ENCODE measurements around the gene TATDN2.
"Not testable (repeated sequence)": the region's sequence is repeated elsewhere in the genome, so short reads cannot be mapped to it uniquely, and the experiment has no call there.

TATDN2 gene

GRCh38 chr3:10268930-10269329 is 20.7 kb downstream of the TATDN2 start:
- Histone ChIP-seq H3K56ac (ENCODE audit: low read length) (no peak overlapping the region), H3K79me1 (ENCODE audit: low read length) (peaks cover 15% of the 10 kb centered on the region), H3K4me3 (ENCODE audit: low read length) (no peak overlapping the region), H2AK5ac (ENCODE audit: low read length) (no peak overlapping the region), H3K36me3 (ENCODE audit: control insufficient read depth, insufficient read depth, low read length) (peaks cover 3% of the 10 kb centered on the region), H3K79me2 (ENCODE audit: control insufficient read depth, insufficient read depth, low read length) (peaks cover 11% of the 10 kb centered on the region), H4K8ac (ENCODE audit: low read depth, low read length) (no peak overlapping the region), H2BK120ac (ENCODE audit: low read depth, low read length) (no peak overlapping the region), H3K4ac (ENCODE audit: low read depth, low read length) (no peak overlapping the region), H3K18ac (ENCODE audit: low read length) (no peak overlapping the region), H3K9ac (ENCODE audit: low read length) (no peak overlapping the region), H4K5ac (ENCODE audit: low read length) (no peak overlapping the region), H3K27ac (ENCODE audit: low read depth, low read length) (no peak overlapping the region), H3K4me2 (ENCODE audit: low read length) (no peak overlapping the region), H2BK15ac (replicated peaks; ENCODE audit: low read depth) (no peak overlapping the region), H3K27me3 (ENCODE audit: insufficient read depth, low read length, poor library complexity) (no peaks in the 10 kb centered on the region), H3K23ac (ENCODE audit: low read length) (no peak overlapping the region), H2BK5ac (ENCODE audit: low read length) (no peak overlapping the region), H3K4me1 (ENCODE audit: control insufficient read depth, low read depth, low read length) (no peaks in the 10 kb centered on the region)
- DNase-seq, result no peak
- WGBS (ENCODE audit: extremely low coverage, insufficient coverage, low lambda C conversion rate), result no CpG with 5 or more reads among the region's 5 CpGs

DNA sequence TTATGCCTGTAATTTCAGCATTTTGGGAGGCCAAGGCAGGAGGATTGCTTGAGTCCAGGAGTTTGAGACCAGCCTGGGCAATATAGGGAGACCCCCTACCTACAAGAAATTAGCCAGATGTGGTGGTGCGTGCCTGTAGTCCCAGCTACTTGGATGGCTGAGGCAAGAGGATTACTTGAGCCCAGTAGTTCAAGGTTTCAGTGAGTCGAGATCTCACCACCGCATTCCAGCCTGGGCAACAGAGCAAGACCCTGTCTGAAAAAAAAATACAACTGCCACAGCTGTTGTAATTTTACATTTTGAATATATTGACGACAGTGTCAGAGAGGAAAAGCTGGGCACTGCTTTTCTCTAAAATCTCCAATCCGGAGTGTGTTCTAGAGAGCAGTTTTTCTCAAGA is 21.2 kb downstream of the TATDN2 start:
- Histone ChIP-seq H3K27ac (ENCODE audit: low read depth, low read length) (no peak overlapping the region), H2BK120ac (ENCODE audit: low read depth, low read length) (no peak overlapping the region), H2BK5ac (ENCODE audit: low read length) (no peak overlapping the region), H3K18ac (ENCODE audit: low read length) (no peak overlapping the region), H3K9ac (ENCODE audit: low read length) (no peak overlapping the region), H2AK5ac (ENCODE audit: low read length) (no peak overlapping the region), H3K79me2 (ENCODE audit: control insufficient read depth, insufficient read depth, low read length) (peaks cover 11% of the 10 kb centered on the region), H4K8ac (ENCODE audit: low read depth, low read length) (no peak overlapping the region), H3K79me1 (ENCODE audit: low read length) (peaks cover 15% of the 10 kb centered on the region), H3K56ac (ENCODE audit: low read length) (no peak overlapping the region), H3K36me3 (ENCODE audit: control insufficient read depth, insufficient read depth, low read length) (peaks cover 3% of the 10 kb centered on the region), H3K23ac (ENCODE audit: low read length) (no peak overlapping the region), H3K4me1 (ENCODE audit: control insufficient read depth, low read depth, low read length) (no peaks in the 10 kb centered on the region), H3K4me3 (ENCODE audit: low read length) (no peak overlapping the region), H4K5ac (ENCODE audit: low read length) (no peak overlapping the region), H3K27me3 (ENCODE audit: insufficient read depth, low read length, poor library complexity) (no peaks in the 10 kb centered on the region), H2BK15ac (replicated peaks; ENCODE audit: low read depth) (no peak overlapping the region), H3K4ac (ENCODE audit: low read depth, low read length) (no peak overlapping the region), H3K4me2 (ENCODE audit: low read length) (no peak overlapping the region)
- no peak for DNase-seq
- WGBS (ENCODE audit: extremely low coverage, insufficient coverage, low lambda C conversion rate), result no CpG with 5 or more reads among the region's 5 CpGs

DNA sequence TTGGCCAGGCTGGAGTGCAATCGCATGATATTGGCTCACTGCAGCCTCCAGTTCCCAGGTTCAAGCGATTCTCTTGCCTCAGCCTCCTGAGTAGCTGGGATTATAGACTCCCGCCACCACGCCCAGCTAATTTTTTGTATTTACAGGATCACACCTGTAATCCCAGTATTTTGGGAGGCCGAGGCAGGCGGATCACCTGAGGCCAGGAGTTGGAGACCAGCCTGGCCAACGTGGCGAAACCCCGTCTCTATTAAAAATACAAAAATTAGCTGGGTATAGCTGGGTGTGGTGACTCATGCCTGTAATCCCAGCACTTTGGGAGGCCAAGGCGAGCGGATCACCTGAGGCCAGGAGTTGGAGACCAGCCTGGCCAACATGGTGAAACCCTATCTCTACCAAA is 24.2 kb downstream of the TATDN2 start:
- not testable (repeated sequence) for H3K4me3 ChIP-seq (ENCODE audit: low read length); H3K27me3 ChIP-seq (ENCODE audit: insufficient read depth, low read length, poor library complexity); DNase-seq; H2BK5ac ChIP-seq (ENCODE audit: low read length); H2BK120ac ChIP-seq (ENCODE audit: low read depth, low read length); H3K23ac ChIP-seq (ENCODE audit: low read length); H3K79me2 ChIP-seq (ENCODE audit: control insufficient read depth, insufficient read depth, low read length); H3K56ac ChIP-seq (ENCODE audit: low read length); H2BK15ac ChIP-seq (replicated peaks; ENCODE audit: low read depth); H3K4me1 ChIP-seq (ENCODE audit: control insufficient read depth, low read depth, low read length); H3K79me1 ChIP-seq (ENCODE audit: low read length); H3K18ac ChIP-seq (ENCODE audit: low read length); H3K9ac ChIP-seq (ENCODE audit: low read length); H4K5ac ChIP-seq (ENCODE audit: low read length); H4K8ac ChIP-seq (ENCODE audit: low read depth, low read length); H2AK5ac ChIP-seq (ENCODE audit: low read length); H3K27ac ChIP-seq (ENCODE audit: low read depth, low read length); H3K4me2 ChIP-seq (ENCODE audit: low read length); H3K4ac ChIP-seq (ENCODE audit: low read depth, low read length); H3K36me3 ChIP-seq (ENCODE audit: control insufficient read depth, insufficient read depth, low read length)
- WGBS (ENCODE audit: extremely low coverage, insufficient coverage, low lambda C conversion rate), result no CpG with 5 or more reads among the region's 11 CpGs

DNA sequence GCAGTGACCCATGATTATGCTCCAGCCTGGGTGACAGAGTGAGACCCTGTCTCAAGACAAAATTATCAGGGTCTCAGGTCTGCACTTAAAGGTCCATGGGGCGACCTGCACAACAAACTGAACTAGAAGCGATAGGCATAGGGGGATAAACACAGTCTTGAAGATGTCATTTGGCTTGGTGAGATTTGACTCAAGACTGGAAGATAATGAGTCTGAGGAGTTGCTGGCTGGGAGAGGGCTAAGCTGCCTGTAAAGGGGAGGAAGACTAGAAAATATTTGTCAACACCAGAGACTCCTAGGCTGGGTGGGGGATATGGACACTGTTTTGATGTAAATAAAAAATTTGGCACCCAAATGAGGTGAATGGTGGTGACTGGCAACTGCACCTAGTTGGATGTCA is 24.7 kb downstream of the TATDN2 start:
- peaks cover 7% of the 10 kb centered on the region for H3K79me2 ChIP-seq (ENCODE audit: control insufficient read depth, insufficient read depth, low read length)
- H3K36me3 ChIP-seq (ENCODE audit: control insufficient read depth, insufficient read depth, low read length), result peaks cover 3% of the 10 kb centered on the region
- no peak overlapping the region for H3K4me2 ChIP-seq (ENCODE audit: low read length)
- H3K79me1 ChIP-seq (ENCODE audit: low read length), result peaks cover 10% of the 10 kb centered on the region
- no peak overlapping the region for H2BK120ac ChIP-seq (ENCODE audit: low read depth, low read length)
- H3K4ac ChIP-seq (ENCODE audit: low read depth, low read length), result no peak overlapping the region
- H2BK15ac ChIP-seq (replicated peaks; ENCODE audit: low read depth), result no peak overlapping the region
- WGBS (ENCODE audit: extremely low coverage, insufficient coverage, low lambda C conversion rate), result no CpG with 5 or more reads among the region's 2 CpGs
- H3K18ac ChIP-seq (ENCODE audit: low read length), result no peak overlapping the region
- H3K56ac ChIP-seq (ENCODE audit: low read length), result no peak overlapping the region
- H2AK5ac ChIP-seq (ENCODE audit: low read length), result no peak overlapping the region
- no peak overlapping the region for H3K23ac ChIP-seq (ENCODE audit: low read length)
- no peak overlapping the region for H4K8ac ChIP-seq (ENCODE audit: low read depth, low read length)
- H3K27me3 ChIP-seq (ENCODE audit: insufficient read depth, low read length, poor library complexity), result no peaks in the 10 kb centered on the region
- no peak overlapping the region for H4K5ac ChIP-seq (ENCODE audit: low read length)
- no peak overlapping the region for H2BK5ac ChIP-seq (ENCODE audit: low read length)
- DNase-seq, result no peak
- no peaks in the 10 kb centered on the region for H3K4me1 ChIP-seq (ENCODE audit: control insufficient read depth, low read depth, low read length)
- no peak overlapping the region for H3K27ac ChIP-seq (ENCODE audit: low read depth, low read length)
- H3K4me3 ChIP-seq (ENCODE audit: low read length), result no peak overlapping the region
- H3K9ac ChIP-seq (ENCODE audit: low read length), result no peak overlapping the region

DNA sequence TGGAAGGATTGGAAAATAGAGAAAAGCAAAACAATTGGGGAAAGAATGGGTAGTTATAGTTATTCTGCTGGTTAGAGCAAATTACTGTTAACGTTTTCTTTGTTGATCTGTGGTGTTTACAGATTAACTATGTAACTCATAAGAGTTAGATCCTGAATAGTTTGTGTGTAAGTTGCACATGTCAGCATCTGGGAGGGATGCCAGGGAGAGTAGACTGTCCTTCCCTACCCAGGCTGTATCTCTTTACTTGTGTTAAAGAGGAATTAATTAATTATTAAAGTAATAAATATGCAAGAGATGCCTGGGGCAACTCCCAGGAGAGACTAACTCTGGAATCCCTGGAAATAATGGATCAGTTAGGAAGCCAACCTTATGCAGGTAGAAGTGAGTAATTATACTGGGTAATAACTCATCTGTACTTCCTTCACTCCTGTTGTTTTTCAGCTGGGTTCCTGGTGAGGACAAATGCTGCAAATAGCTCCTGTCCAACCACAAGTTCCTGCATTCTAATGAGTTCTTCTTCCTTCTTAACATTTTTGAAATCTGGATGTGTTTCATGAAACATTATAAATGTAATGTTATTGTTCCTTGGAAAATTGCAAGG is 25.5 kb downstream of the TATDN2 start:
- no peak for DNase-seq
- no peak overlapping the region for H3K4me2 ChIP-seq (ENCODE audit: low read length)
- H3K36me3 ChIP-seq (ENCODE audit: control insufficient read depth, insufficient read depth, low read length), result peaks cover 3% of the 10 kb centered on the region
- H2BK15ac ChIP-seq (replicated peaks; ENCODE audit: low read depth), result no peak overlapping the region
- H3K79me2 ChIP-seq (ENCODE audit: control insufficient read depth, insufficient read depth, low read length), result peaks cover 7% of the 10 kb centered on the region
- no peaks in the 10 kb centered on the region for H3K27me3 ChIP-seq (ENCODE audit: insufficient read depth, low read length, poor library complexity)
- H3K4ac ChIP-seq (ENCODE audit: low read depth, low read length), result no peak overlapping the region
- no peak overlapping the region for H3K9ac ChIP-seq (ENCODE audit: low read length)
- H3K4me1 ChIP-seq (ENCODE audit: control insufficient read depth, low read depth, low read length), result no peaks in the 10 kb centered on the region
- WGBS (ENCODE audit: extremely low coverage, insufficient coverage, low lambda C conversion rate), result no CpG with 5 or more reads among the region's 1 CpG
- H2AK5ac ChIP-seq (ENCODE audit: low read length), result no peak overlapping the region
- no peak overlapping the region for H2BK120ac ChIP-seq (ENCODE audit: low read depth, low read length)
- H3K23ac ChIP-seq (ENCODE audit: low read length), result no peak overlapping the region
- no peak overlapping the region for H3K27ac ChIP-seq (ENCODE audit: low read depth, low read length)
- H3K4me3 ChIP-seq (ENCODE audit: low read length), result no peak overlapping the region
- H3K18ac ChIP-seq (ENCODE audit: low read length), result no peak overlapping the region
- peaks cover 7% of the 10 kb centered on the region for H3K79me1 ChIP-seq (ENCODE audit: low read length)
- no peak overlapping the region for H4K5ac ChIP-seq (ENCODE audit: low read length)
- no peak overlapping the region for H3K56ac ChIP-seq (ENCODE audit: low read length)
- no peak overlapping the region for H2BK5ac ChIP-seq (ENCODE audit: low read length)
- no peak overlapping the region for H4K8ac ChIP-seq (ENCODE audit: low read depth, low read length)

DNA sequence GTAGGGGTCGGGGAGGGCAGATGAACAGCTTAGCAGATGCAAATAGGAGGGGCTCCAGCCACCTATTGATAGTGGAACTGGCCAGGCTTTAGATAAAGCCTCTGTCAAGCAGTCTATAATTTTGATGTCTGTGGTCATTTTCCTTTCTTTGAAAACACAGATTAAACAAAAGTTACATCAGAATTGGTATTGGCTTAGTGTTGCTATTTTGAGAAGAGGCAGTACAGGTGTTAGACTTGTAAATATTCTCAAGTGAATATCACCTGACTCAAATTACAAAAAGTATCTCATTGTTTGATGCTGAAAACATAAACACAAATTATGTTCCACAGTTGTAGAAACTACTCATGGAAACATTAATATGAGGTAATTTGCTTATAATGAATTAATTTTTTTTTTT is 26.3 kb downstream of the TATDN2 start:
- Histone ChIP-seq H3K23ac (ENCODE audit: low read length) (no peak overlapping the region), H2BK5ac (ENCODE audit: low read length) (no peak overlapping the region), H3K27me3 (ENCODE audit: insufficient read depth, low read length, poor library complexity) (no peaks in the 10 kb centered on the region), H3K4me3 (ENCODE audit: low read length) (no peak overlapping the region), H2AK5ac (ENCODE audit: low read length) (no peak overlapping the region), H3K4me1 (ENCODE audit: control insufficient read depth, low read depth, low read length) (no peaks in the 10 kb centered on the region), H3K56ac (ENCODE audit: low read length) (no peak overlapping the region), H3K79me1 (ENCODE audit: low read length) (peaks cover 4% of the 10 kb centered on the region), H4K5ac (ENCODE audit: low read length) (no peak overlapping the region), H3K18ac (ENCODE audit: low read length) (no peak overlapping the region), H3K27ac (ENCODE audit: low read depth, low read length) (no peak overlapping the region), H3K79me2 (ENCODE audit: control insufficient read depth, insufficient read depth, low read length) (peaks cover 4% of the 10 kb centered on the region), H4K8ac (ENCODE audit: low read depth, low read length) (no peak overlapping the region), H3K4me2 (ENCODE audit: low read length) (no peak overlapping the region), H3K4ac (ENCODE audit: low read depth, low read length) (no peak overlapping the region), H2BK120ac (ENCODE audit: low read depth, low read length) (no peak overlapping the region), H3K9ac (ENCODE audit: low read length) (no peak overlapping the region), H2BK15ac (replicated peaks; ENCODE audit: low read depth) (no peak overlapping the region), H3K36me3 (ENCODE audit: control insufficient read depth, insufficient read depth, low read length) (peaks cover 3% of the 10 kb centered on the region)
- WGBS (ENCODE audit: extremely low coverage, insufficient coverage, low lambda C conversion rate), result no CpG with 5 or more reads among the region's 1 CpG
- no peak for DNase-seq

Measured in mesendoderm (in vitro differentiated cells).